DMS79 (cell line): ENCODE measurements around the gene PRDM1.

Experiments
- DNase-seq: peaks from one replicate; lab custom pipeline; 2025; lab: John Stamatoyannopoulos, UW

The PRDM1 gene

DNA sequence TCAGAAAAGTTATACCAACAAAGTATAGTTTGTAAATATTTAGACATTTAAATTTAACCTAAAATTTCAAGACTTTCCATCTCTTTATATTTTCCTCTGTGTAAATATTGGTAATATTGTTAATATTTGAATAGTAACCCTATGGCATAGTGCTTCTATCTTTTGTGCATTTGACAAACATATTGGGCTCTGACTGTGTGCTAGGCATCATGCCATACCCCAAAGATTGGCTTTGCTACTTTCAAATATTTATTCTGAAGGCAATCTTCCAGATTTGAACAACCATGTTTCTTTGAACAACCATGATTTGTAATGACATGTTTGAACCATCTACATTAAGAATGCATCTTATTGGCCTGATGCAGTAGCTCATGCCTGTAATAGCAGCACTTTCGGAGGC lies 15.5 kb upstream of the PRDM1 start:
- no peak for DNase-seq

DNA sequence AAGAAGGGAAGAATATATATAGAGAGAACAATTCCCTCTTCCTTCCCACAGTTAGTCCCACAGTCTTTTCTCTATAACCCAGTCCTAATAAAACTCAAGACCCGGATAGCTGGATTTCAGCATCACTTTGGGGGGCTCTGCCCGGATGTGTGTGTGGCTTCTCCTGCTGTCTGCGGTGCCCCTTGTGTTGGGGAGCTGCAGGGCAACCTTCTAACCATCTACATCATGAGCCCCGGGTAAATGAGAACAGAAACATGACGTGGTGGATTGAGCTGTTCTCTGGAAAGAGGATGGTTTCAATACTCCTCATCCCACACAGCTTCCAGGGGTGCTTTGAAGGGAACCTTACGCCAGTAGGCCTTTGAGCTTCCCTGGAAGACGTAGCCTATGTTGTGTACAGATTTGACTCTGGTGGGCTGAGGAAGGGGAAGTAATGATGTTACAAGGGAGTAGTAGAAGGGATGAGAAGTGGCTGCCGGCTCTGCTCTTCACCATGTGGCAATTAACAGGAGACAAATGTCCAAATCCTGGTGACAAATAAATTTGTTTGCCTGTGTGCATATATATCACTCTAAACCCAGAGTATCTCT lies 13.5 kb upstream of the PRDM1 start:
- DNase-seq: no peak

DNA sequence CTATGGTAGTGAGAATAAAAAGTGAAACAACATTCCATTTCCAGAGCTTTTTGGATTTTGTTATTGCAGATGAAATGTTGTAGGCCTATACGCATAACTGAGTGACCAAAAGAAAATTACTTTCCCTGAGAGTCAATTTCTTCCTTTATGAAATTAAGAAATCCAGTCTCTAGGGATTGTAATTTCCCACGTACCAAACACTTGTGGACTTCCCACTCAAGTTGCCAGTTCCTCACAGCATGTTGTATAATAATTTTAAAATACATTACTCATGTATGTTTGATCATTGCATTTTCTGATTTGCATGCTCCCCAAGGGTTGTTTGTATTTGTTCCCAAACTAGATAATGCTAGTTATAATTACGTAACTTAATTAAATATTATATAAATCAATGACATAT lies 12.0 kb upstream of the PRDM1 start:
- no peak for DNase-seq

DNA sequence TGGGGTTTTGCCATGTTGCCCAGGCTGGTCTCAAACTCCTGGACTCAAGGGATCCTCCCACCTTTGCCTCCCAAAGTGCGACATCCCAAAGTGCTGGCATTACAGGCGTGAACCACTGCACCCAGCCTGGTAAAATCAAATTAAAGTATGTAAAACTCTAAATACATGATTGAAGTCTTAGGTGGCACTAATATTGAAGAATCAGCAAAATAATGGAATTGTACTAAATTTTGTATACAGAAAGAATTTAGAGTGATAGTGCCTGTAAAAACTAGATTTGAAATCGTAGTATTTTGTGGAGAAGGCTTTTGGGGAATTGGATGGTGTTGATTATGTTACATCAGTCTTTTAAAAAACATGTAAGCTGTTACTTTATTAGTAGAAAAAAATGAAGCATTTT lies 10.0 kb upstream of the PRDM1 start:
- DNase-seq: no peak

DNA sequence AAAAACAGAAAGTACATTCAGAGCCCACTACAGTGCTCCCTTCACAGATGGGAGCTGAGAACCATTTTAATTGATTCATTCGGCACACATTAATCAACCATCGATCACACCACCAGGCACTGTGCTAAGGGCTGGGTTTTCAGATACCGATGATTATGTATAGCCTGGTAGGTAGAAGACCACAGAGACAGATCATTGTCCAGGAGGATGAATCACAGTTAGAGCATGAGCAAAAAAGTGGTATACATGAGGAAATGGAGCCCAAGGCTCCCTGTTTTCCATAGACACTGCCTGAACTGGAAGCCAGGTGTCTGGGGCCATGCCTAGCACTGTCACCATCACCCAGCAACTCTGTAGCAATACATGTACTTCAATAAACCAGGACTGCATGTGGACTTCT lies 9.0 kb upstream of the PRDM1 start:
- no peak for DNase-seq

DNA sequence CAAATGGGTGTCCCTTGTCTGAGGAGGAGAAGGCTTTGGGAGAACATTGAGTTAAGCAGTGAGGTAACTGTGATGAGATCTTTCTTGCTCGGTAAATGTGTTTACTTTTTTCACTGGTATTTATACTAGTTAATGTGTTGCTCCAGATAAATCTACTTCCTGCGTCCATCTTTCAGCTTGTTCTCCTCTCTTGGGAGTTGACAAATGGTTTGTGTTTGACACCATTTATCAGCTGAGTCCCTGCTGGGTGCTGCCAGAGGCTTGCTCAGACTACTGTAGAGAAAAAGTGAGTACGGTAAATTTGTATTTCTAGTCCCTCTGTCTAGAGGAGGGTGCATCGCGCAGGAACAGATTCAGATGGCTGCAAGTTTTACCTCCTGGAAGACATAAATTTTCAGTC lies 8.3 kb upstream of the PRDM1 start:
- no peak for DNase-seq

DNA sequence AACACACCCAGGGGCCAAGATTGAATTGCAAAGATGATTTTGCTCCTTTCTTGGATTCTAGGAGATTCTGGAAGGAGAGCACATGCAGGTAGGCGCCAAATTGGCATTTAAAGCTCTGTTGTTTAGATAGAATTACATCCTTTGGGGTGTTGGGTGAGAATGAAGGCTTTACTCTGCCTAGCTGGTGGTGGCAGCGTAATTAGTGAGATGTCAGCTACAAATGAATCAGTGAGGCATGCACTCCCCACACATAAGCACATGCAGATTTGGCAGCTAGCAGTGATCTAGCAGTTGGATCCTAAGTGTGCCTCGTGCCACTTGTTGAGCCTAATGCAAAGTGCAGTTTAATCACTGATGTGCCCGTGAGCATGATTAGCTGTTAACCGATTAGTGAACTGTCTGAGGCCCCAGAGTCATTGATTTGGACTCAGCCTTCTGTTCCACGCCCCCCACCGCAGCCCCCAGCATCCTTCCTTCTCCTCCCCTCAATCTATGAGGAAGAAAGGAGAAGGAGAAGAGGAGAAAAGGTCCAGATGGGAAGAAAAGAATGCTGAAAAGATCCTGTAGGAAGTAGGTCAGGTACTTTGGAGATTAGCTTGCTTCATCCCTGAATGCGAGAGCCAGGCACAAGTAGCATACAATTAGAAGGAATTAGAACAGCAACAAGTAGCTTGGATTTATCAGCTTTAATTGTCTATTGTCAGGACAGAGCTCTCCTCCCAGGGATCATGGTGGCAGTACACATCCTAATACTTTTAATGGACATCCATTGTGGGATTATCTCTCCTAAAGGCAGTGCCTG lies 6.0 kb upstream of the PRDM1 start:
- DNase-seq: no peak

DNA sequence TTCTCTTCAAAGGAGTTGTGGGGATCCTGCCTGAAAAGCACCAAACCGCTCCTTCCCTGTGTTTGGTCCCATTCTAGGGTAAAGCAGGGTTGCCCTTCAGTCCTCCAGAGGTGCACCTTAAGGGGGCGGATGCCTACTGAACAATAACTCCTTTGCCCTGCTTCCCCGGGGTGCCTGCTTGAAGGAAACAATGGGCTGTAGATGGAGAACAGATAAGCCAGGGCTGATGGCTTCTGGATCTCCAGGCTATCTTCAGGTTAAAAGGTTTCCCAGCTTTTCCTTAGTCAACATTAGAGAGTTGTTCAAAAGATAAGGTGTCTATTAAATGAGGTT lies 5.4 kb upstream of the PRDM1 start:
- DNase-seq: no peak

DNA sequence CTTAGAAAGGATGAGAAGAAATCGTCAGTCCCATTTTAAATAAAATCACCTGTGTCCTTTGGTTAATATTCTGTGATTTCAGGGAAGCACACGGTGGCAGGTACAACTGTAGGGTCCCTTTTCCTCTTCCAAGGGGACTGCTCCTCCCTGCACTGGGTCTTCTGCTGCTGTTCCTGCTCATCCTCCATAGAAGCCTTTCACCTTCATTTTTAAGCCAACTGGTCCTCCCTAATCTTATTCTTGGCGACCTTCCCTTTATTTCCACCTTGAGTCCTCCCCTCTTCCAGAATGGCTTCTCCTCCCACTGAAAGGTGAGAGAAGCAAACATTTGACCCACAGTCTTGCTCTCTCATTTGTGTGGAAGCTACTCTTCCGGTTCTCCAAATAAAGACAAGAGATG lies 4.4 kb upstream of the PRDM1 start:
- DNase-seq: no peak

DNA sequence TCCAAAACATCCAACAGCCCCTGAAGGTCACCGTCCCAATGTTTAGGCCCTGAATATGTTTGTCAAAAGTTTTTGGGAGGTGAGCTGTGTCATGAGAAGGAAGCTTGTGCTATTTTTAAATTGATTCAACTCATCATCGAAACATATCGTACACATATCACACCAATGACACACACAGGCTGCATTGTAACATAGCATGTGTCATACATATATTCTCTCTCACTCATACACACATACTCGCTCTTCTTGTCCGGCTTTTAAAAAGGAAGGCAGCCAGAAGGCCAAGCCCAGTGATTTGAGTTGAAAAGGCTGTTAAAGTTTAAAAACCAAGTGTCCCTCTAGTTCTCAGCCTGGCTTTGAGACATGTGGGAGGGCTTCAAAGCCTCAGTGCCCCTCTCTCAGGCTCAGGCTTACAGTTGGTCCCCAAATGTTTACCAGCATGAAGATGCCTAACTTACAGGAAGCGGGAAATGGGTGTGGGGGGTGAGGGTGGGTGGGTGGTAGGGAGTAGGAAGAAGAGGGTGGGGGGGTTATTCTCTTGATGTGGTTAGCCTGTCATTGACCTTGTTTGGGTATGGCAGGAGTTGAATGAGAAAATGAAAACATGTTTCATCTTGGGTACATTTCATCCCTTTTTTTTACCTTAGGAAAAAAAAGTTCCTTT lies 3.3 kb upstream of the PRDM1 start:
- DNase-seq: no peak

DNA sequence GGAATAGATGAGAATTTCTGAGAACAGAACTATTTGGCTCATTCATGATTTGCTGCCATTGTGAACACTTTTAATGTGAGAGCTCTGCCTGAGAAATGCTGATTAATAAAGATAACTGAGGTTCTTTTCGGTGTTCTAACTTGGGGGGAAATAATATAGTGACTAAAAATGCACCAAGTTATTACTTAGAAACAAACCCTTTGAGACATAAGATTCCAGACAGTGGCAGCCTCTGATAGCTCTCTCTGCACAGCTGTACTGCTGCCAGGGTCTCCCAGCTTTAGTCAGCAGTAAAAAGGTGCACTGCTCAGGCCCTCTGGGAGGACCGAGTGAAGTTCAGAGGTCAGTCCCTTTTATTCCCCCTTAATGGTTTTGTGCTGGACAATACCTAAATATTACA lies 2.5 kb upstream of the PRDM1 start:
- DNase-seq: no peak

DNA sequence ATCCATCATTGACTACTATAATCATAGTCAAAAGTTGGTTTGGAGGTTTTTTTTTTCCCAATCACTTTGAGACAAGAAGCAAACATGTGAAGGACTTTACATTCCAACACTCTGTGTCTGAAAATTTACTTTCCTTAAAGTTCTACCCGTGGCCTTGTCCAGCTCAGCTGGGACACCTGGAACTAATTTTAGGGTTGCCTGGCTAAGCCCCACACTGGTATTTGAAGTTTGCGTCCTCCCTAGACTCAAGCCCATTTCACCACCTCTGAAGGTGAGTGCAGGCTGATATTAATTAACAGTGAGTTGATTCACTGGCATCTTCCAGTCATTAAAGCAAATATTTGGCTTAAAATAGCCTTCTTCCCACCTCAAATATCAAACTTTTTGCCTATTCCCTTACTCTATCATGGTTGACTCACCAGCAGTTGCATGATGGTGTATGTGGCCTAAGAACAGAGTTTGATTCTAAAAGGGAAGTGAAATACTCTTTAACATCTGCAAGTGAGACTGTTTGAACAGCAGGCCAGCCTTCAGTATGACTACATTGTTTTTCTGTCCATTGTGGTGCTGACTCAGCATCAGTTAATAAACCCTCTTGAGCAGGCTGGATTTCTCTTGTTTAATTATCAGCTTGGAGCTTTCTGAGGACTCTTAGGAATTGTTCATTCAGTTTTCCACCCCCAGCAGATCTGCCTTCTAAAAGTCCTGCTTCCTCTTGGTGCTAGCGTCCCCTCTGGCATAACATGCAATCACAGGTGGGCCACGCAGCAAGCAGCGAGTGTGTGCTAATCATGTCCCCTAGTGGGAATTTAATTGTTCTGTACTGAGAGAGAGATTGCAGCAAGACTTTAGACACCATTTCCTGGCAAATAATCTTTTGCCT lies 1.8 kb upstream of the PRDM1 start:
- DNase-seq: no peak

DNA sequence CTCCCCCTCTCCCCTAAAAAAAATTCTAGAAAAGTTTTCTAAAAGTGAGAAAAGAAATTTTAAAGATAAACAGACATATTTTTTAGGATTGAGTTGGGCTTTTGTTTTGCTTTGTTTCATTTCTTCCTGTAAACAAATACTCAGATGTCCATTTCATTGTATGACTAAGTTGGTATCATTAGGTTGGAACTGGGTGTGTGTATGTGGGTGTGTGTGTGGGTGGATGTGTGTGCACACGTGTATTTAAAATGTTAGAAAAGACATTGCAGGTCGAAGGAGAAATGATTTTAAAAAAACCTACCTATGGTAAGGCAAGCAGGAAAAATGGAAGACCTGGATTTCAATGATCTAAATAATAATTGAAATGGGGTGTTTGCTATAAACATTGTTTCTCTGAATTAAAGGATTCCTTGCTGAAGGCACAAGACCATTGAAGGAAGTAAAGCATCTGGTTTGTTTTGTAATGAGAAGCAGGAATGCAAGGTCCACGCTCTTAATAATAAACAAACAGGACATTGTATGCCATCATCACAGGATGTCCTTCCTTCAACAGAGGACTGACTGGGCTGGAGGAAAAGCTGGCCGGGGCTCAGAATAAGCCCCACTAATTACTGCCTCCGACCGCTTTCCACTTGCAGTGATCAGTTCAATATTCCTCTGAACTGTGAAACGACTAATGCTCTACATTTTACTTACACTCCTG lies 996 bp upstream of the PRDM1 start:
- no peak for DNase-seq

DNA sequence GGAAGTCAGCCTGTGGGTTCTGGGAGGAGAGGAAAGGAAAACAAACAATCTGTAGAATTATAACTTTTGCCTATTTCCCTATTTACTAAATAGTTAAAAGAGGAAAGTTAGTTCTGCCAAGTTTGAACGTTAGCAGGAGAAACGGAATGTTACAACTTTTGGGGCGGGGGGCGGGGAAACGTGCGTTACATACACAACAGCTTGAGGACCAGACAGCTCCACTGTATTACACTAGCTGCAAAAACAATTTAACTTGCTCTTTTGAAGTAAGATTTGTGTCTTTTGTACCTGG lies 498 bp upstream of the PRDM1 start:
- no peak for DNase-seq

DNA sequence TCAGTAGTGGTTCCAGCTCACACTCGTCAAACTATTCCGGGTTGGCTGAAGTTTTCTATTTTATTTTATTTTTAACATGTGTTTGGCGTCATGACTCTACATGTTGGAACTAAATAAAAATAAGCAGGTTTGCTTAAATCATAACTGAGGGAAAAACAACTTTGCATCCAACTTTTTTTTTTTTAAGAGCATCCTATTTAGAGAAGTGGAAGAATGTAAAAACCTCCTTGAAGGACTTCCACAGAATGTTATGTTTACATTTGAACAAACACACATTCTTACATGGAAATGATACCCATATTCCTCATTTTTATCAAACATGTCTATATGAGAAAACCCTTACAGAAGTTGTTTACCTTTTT lies 659 bp downstream of the PRDM1 start:
- DNase-seq: no peak

DNA sequence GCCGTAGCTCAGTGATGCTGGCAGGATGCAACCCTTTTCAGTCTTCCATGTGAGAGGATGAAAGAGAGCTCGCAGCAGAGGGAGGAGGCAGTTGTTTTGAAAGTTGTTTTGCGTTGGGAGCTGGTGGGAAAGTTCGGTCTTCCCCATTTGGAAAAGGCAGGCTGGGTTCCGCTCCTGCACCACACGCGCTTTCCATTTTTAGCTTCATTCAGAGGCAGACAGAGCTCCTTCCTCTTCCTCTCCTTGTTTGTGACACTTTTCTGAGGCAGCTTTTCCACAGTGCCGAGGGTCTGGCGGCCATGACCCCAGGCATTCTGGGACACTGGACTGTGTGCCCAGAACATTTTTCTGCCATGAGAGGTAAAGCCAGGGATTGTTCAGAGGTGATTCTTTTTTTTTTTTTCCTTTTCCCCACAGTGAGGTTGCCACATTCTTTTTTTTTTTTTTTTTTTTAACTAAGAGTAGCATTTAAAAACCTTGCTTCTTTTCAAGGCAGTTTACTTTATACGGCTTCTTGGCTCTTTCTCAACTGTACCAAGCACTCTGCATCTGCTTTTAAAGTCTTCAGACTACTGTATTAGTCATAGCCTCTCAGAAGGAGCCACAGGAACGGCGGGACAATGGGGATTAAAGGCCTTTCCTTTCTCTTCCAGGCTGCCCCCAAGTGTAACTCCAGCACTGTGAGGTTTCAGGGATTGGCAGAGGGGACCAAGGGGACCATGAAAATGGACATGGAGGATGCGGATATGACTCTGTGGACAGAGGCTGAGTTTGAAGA lies 1.6 kb downstream of the PRDM1 start:
- DNase-seq: no peak

DNA sequence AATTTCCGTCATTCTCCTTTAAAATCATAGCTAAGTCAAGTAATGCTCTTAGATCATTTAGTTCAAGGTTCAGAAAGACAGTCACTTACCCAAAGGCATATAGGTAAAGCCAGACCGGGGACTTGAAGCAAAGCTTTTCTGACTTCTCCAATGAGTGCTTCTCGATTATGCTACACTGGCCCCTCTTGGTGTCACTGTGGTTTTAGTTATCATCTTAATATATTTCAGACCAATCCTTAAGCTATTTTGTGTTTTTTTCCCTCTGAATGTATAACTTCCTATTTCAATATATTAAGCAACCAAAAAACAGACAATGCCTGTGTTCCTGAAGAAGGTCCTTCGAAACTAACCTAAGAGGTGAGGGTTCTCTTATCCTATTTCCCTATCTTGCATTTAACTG lies 3.9 kb downstream of the PRDM1 start:
- no peak for DNase-seq

DNA sequence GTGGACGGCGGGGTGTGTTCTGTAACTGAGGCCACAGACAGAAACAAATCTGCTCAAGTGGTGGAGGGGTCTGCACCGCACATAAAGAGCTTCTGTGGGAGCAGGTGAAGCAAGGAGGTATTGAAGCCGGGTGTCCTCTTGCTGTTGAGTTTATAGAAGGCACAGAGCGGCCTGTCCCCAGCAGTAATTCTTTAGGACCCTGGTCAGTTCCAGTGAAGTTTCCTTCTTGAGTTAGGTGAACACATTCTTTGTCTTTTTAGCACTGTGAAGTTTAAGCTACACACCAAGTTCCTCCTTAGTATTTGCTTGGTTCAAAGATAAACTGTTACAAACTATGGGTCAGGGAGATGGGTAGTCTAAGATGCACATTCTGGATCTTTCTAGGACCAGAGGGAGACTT lies 6.1 kb downstream of the PRDM1 start:
- DNase-seq: no peak

DNA sequence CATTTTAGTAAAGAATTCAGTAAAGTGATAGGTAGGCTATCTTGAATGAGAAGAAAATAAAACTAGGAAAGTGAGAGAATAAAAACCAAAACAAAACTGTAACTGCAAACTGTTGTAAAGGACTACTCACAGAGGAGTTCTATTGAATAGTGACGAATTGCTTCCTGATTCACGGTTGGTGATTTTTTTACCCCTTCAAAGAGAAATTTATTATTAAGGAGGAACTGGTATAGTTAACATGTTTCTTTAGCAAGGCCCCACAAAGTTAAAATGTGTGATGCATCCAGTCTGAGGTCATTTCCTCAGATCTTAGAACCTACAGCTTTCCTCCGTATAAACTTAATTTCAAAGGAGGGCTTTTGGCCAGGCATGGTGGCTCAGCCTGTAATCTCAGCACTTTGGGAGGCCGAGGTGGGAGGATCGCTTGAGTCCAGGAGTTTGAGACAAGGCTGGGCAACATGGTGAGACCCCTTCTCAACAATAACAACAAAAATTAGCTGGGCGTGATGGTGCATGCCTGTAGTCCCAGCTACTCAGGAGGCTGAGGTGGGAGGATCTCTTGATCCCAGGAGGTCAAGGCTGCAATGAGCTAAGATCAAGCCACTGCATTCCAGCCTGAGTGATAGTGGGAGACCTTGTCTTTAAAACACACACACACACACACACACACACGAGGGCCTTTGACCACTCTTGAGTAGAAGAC lies 8.3 kb downstream of the PRDM1 start:
- no peak for DNase-seq

DNA sequence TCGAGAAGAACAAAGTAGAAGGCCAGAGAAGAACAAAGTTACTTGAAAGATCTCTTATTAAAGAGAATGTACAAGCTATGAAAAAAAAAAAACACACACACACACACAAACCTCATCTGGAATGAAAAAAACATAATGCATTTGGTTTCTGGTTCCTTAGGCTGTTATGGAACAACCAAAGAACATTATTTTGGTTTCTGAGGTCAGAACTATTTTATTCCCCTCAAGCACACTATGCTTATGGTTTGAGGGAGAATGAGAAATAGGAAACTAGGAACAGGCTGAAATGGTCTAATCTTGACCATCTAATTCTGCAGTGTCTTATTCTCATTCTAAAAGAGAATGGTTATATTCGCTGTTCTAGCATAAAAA lies 8.8 kb downstream of the PRDM1 start:
- no peak for DNase-seq
